Endothelial cell of umbilical vein (primary cell): ENCODE results near the gene TTL. TPM values are rescaled to one million over a fixed set of nuclear protein-coding genes. Genes with fewer than 3 reads are reported as not detected.

Source experiments
- BruUV-seq: library from RNA; stranded (reverse); fragments of 400-500 nt; replicated peaks from 2 replicates; lab custom pipeline; 2021; lab: Mats Ljungman, UMichigan
- CTCF ChIA-PET: fragments of 300-600, 350-600 bp; sonication (Branson Sonifier 250); formaldehyde crosslinking; loops from one replicate; lab custom pipeline; 2021; ENCODE audit warnings: antibody characterized with exemption, inconsistent platforms; lab: Charles Lee
- POLR2A ChIA-PET: fragments of 300-600, 350-600 bp; sonication (Branson Sonifier 250); formaldehyde crosslinking; loops from one replicate; lab custom pipeline; 2021; ENCODE audit warnings: antibody characterized with exemption, inconsistent platforms; lab: Charles Lee
- DNase-seq: peaks from one replicate; pipeline ENCODE4 v3.0.0-alpha.2; 2011; ENCODE audit warnings: low read depth, low spot score
- FAIRE-seq: peaks from 2 replicates; lab custom pipeline; 2011; peaks lifted over from hg19 to GRCh38; lab: Jason Lieb, UNC
- H2AFZ ChIP-seq: 2 replicates; pipeline ENCODE4 v1.6.0; 2012; ENCODE audit warnings: low read depth, low read length, control low read depth, inconsistent platforms
- H3K27ac ChIP-seq: 2 replicates; pipeline ENCODE4 v1.5.1; 2011; ENCODE audit warnings: low read depth, mild to moderate bottlenecking, control low read depth, low read length, moderate library complexity; ENCODE audit not compliant: insufficient read depth
- H3K27me3 ChIP-seq, 2 experiments: 2 replicates each; pipeline versions ENCODE4 v1.6.0 to v1.6.1; 2011; ENCODE audit warnings: low read length in 2 of 2, mixed read lengths in 1 of 2; ENCODE audit not compliant: control insufficient read depth in 2 of 2, insufficient read depth in 2 of 2
- H3K36me3 ChIP-seq, 2 experiments: 2 replicates in 1 of 2; 3 replicates in 1 of 2; pipeline ENCODE4 v1.5.1; 2011; ENCODE audit warnings: low read length in 2 of 2, mild to moderate bottlenecking in 1 of 2, moderate library complexity in 1 of 2; ENCODE audit not compliant: control insufficient read depth in 2 of 2, insufficient read depth in 2 of 2; ENCODE audit errors: extremely low read depth in 1 of 2
- H3K4me1 ChIP-seq: 3 replicates; pipeline ENCODE4 v1.5.1; 2011; ENCODE audit warnings: mild to moderate bottlenecking, low read length; ENCODE audit not compliant: control insufficient read depth, insufficient read depth; ENCODE audit errors: extremely low read depth
- H3K4me2 ChIP-seq: 2 replicates; pipeline ENCODE4 v1.6.1; 2011; ENCODE audit warnings: low read length, control low read depth, mixed read lengths; ENCODE audit not compliant: insufficient read depth
- H3K4me3 ChIP-seq, 3 experiments: fragments of 200-600 bp in 1 of 3; sonication (generic), shearing (Covaris generic) in 1 of 3; replicated peaks in 1 of 3; 2 replicates each; pipeline ENCODE4 v1.5.1; 2011 to 2016; ENCODE audit warnings: control low read depth in 3 of 3, low read length in 3 of 3, mild to moderate bottlenecking in 2 of 3, inconsistent platforms in 1 of 3, low read depth in 1 of 3, moderate library complexity in 1 of 3; ENCODE audit not compliant: insufficient read depth in 1 of 3
- H3K79me2 ChIP-seq: 2 replicates; pipeline ENCODE4 v1.6.0; 2012; ENCODE audit warnings: low read length, inconsistent platforms; ENCODE audit not compliant: control insufficient read depth, insufficient read depth
- H3K9ac ChIP-seq: replicated peaks from 2 replicates; pipeline ENCODE3; 2011; ENCODE audit warnings: low read length, control low read depth; ENCODE audit not compliant: insufficient read depth; ENCODE audit errors: extremely low read depth
- H3K9me1 ChIP-seq: replicated peaks from 3 replicates; pipeline ENCODE4 v1.6.0; 2011; ENCODE audit warnings: mild to moderate bottlenecking, low read length; ENCODE audit not compliant: control insufficient read depth, insufficient read depth; ENCODE audit errors: extremely low read depth
- H3K9me3 ChIP-seq: replicated peaks from 2 replicates; pipeline ENCODE4 v1.5.1; 2012; ENCODE audit warnings: low read length, inconsistent platforms; ENCODE audit not compliant: control insufficient read depth, insufficient read depth
- H4K20me1 ChIP-seq: replicated peaks from 2 replicates; pipeline ENCODE3; 2011; ENCODE audit warnings: mild to moderate bottlenecking, low read length; ENCODE audit not compliant: control insufficient read depth, insufficient read depth; ENCODE audit errors: extremely low read depth
- CTCF ChIP-seq, 2 donors: IDR thresholded peaks; 1 replicate in 1 of 2; 2 replicates in 1 of 2; pipeline ENCODE4 v1.5.1; 2011; ENCODE audit warnings: low read length in 2 of 2, mild to moderate bottlenecking in 2 of 2, moderate library complexity in 2 of 2, control low read depth in 1 of 2, inconsistent platforms in 1 of 2, low read depth in 1 of 2; ENCODE audit not compliant: insufficient read depth in 1 of 2; ENCODE audit errors: extremely low read depth in 1 of 2
- EZH2 ChIP-seq: IDR thresholded peaks from 2 replicates; pipeline ENCODE4 v1.6.1; 2012; ENCODE audit warnings: borderline replicate concordance, low read depth, mild to moderate bottlenecking, moderate library complexity, low read length, inconsistent platforms; ENCODE audit not compliant: severe bottlenecking
- FOS ChIP-seq: IDR thresholded peaks from 2 replicates; pipeline ENCODE4 v1.6.1; 2011; ENCODE audit warnings: mild to moderate bottlenecking, low read length, moderate library complexity, borderline replicate concordance; ENCODE audit not compliant: insufficient read depth
- GATA2 ChIP-seq: IDR thresholded peaks from 2 replicates; pipeline ENCODE4 v1.7.0; 2011; ENCODE audit warnings: low read depth, mild to moderate bottlenecking, moderate library complexity, mixed read lengths, low read length; ENCODE audit not compliant: insufficient read length, insufficient read depth
- JUN ChIP-seq: IDR thresholded peaks from 2 replicates; pipeline ENCODE4 v1.6.1; 2011; ENCODE audit warnings: borderline replicate concordance, low read depth; ENCODE audit not compliant: insufficient read length, insufficient read depth
- MAX ChIP-seq: IDR thresholded peaks from 2 replicates; pipeline ENCODE4 v1.6.1; 2011; ENCODE audit not compliant: insufficient read depth, insufficient read length
- MYC ChIP-seq: IDR thresholded peaks from one replicate; pipeline ENCODE4 v1.6.1; 2011; ENCODE audit warnings: mild to moderate bottlenecking, low read depth, low read length
- POLR2A ChIP-seq: IDR thresholded peaks from 2 replicates; pipeline ENCODE4 v1.6.1; 2012; ENCODE audit warnings: low read depth, mild to moderate bottlenecking, control low read depth, low read length
- POLR2AphosphoS5 ChIP-seq: IDR thresholded peaks from 2 replicates; pipeline ENCODE4 v1.6.1; 2012; ENCODE audit warnings: low read depth, mild to moderate bottlenecking, control low read depth, low read length, moderate library complexity; ENCODE audit not compliant: insufficient read depth
- dilution Hi-C: fragments of 300-500 bp; cut with MboI; formaldehyde crosslinking; loops from one replicate; pipeline ENCODE4 v1.15.0; 2019; ENCODE audit warnings: low sequenced_read_pairs; ENCODE audit not compliant: extremely low pct_ligation_motif_present
- intact Hi-C: fragments of 100-400 bp; cut with micrococcal nuclease; formaldehyde crosslinking; loops from one replicate; pipeline ENCODE4 v1.10.0; 2022
- polyA plus RNA-seq, 4 experiments: library from polyadenylated mRNA; depleted of rRNA in 3 of 4; stranded (reverse) in 3 of 4; unstranded in 1 of 4; fragments of >200 nt; gene quantifications; 2 replicates each; pipeline versions ENCODE4 v1.2.1 to v1.2.3, GENCODE V29; 2011 to 2012; ENCODE audit warnings: missing spikeins in 1 of 4
- small RNA-seq: library from RNA; depleted of rRNA; stranded (forward); fragments of <200 nt; gene quantifications from one replicate; pipeline ENCODE3, GENCODE V24; 2012; ENCODE audit warnings: low replicate concordance, low read depth; ENCODE audit not compliant: insufficient read depth, insufficient read length
- total RNA-seq: library from RNA; stranded (reverse); gene quantifications from 2 replicates; pipeline ENCODE4 v1.2.3, GENCODE V29; 2021

Gene TTL
- total and polyA plus RNA-seq, 2 donors (not counting 3 experiments of a cell fraction or from before 2014, with no cell fraction given), result 21.9 to 66.8 TPM

GRCh38 chr2:112588611-112589045 is 106.7 kb downstream of the TTL start:
- no peaks in the 10 kb centered on the region for H3K36me3 ChIP-seq
- dilution Hi-C loops, result no loop called here
- intact Hi-C loops, result no loop called here
- DNase-seq (no peak), FAIRE-seq (no peak)
- H2AFZ ChIP-seq, result no peak overlapping the region
- H3K27me3 ChIP-seq, result no peaks in the 10 kb centered on the region
- H3K4me1 ChIP-seq, result peaks cover 11% of the 10 kb centered on the region
- H3K4me3 ChIP-seq, result no peak overlapping the region
- no peak overlapping the region for H3K27ac ChIP-seq
- no peak for TF ChIP-seq CTCF (IDR thresholded peaks at IDR 0.05; ENCODE audit: extremely low read depth in 1 of 2, insufficient read depth in 1 of 2, low read depth in 1 of 2, low read length in 2 of 2)
- TF ChIP-seq POLR2AphosphoS5, result no peak
- no peak for TF ChIP-seq FOS
- TF ChIP-seq MAX, result no peak
- no peak for TF ChIP-seq POLR2A
- no peak for TF ChIP-seq GATA2
- TF ChIP-seq MYC, result no peak
- TF ChIP-seq EZH2, result no peak
- TF ChIP-seq JUN, result no peak
- H3K9ac ChIP-seq, result no peak overlapping the region
- CTCF ChIA-PET, result interaction anchor here (0.6 to 0.7 kb wide), 2 partner anchors 65 to 141 kb away, joined by 3 read pairs; no protein-coding TSS in a partner anchor
- H3K9me3 ChIP-seq, result no peaks in the 10 kb centered on the region
- H3K4me2 ChIP-seq, result no peak overlapping the region
- H3K79me2 ChIP-seq, result no peaks in the 10 kb centered on the region
- H4K20me1 ChIP-seq, result no peaks in the 10 kb centered on the region
- no peaks in the 10 kb centered on the region for H3K9me1 ChIP-seq
- no TSS peak for BruUV-seq
- POLR2A ChIA-PET, result no interaction called here

Small RNA genes within 50 kb of the gene (small RNA-seq; reads per million reads assigned to genes)
- gene RF00019, result not detected

Other genes with a start within 250 kb of the TTL start
- gene ZC3H8, start 227.1 kb upstream of the TTL start, total RNA-seq, result 7.1 and 7.8 TPM in 2 replicates
- 0.95 and 1.4 TPM in 2 replicates for gene ZC3H8, start 227.1 kb upstream of the TTL start, polyA plus RNA-seq
- 2.5 and 3.0 TPM in 2 replicates for gene ZC3H6, start 206.6 kb upstream of the TTL start, total RNA-seq
- 0.43 and 0.46 TPM in 2 replicates for gene ZC3H6, start 206.6 kb upstream of the TTL start, polyA plus RNA-seq
- 10.8 and 17.7 TPM in 2 replicates for gene RGPD8, start 48.5 kb upstream of the TTL start, total RNA-seq
- gene RGPD8, start 48.5 kb upstream of the TTL start, polyA plus RNA-seq, result 0.75 and 0.98 TPM in 2 replicates
- 21.3 and 28.9 TPM in 2 replicates for gene POLR1B, start 60.3 kb downstream of the TTL start, total RNA-seq
- 12.2 and 13.8 TPM in 2 replicates for gene POLR1B, start 60.3 kb downstream of the TTL start, polyA plus RNA-seq
- gene CHCHD5, start 102.5 kb downstream of the TTL start, total RNA-seq, result 22.2 and 23.6 TPM in 2 replicates
- gene CHCHD5, start 102.5 kb downstream of the TTL start, polyA plus RNA-seq, result 44.7 and 63.5 TPM in 2 replicates
- 141 and 149 TPM in 2 replicates for gene SLC20A1, start 163.8 kb downstream of the TTL start, total RNA-seq
- 47.0 and 52.7 TPM in 2 replicates for gene SLC20A1, start 163.8 kb downstream of the TTL start, polyA plus RNA-seq
- gene NT5DC4, start 238.9 kb downstream of the TTL start, total RNA-seq, result not detected in 2 replicates
- not detected in 2 replicates for gene NT5DC4, start 238.9 kb downstream of the TTL start, polyA plus RNA-seq